ENCODE results near the gene IL1B. TPM values are rescaled to one million over a fixed set of nuclear protein-coding genes. Genes with fewer than 3 reads are reported as not detected.

Gene IL1B
- total RNA-seq, 1 donor from 2014 or later = 0.27 TPM

GRCh38 chr2:112824694-112825085 is 11.9 kb downstream of the IL1B start:
- intact Hi-C loops (cut with micrococcal nuclease) = no loop called here
- peaks cover 4% of the 10 kb centered on the region for H3K27me3 ChIP-seq (ENCODE audit: low read depth)
- DNase-seq = no peak
- no peak for TF ChIP-seq CTCF (IDR thresholded peaks at IDR 0.05; ENCODE audit: borderline replicate concordance)
- H3K4me3 ChIP-seq = no peak overlapping the region
- no peak overlapping the region for H3K27ac ChIP-seq (replicated peaks)
- H3K9me3 ChIP-seq (replicated peaks) = no peaks in the 10 kb centered on the region
- H3K4me1 ChIP-seq = no peaks in the 10 kb centered on the region
- no peaks in the 10 kb centered on the region for H3K36me3 ChIP-seq

GRCh38 chr2:112821682-112822081 is 14.9 kb downstream of the IL1B start:
- DNase-seq = no peak
- no peak overlapping the region for H3K4me3 ChIP-seq
- H3K27me3 ChIP-seq (ENCODE audit: low read depth) = no peaks in the 10 kb centered on the region
- intact Hi-C loops (cut with micrococcal nuclease) = no loop called here
- no peaks in the 10 kb centered on the region for H3K36me3 ChIP-seq
- no peaks in the 10 kb centered on the region for H3K9me3 ChIP-seq (replicated peaks)
- TF ChIP-seq CTCF (IDR thresholded peaks at IDR 0.05; ENCODE audit: borderline replicate concordance) = no peak
- peaks cover 7% of the 10 kb centered on the region for H3K4me1 ChIP-seq
- no peak overlapping the region for H3K27ac ChIP-seq (replicated peaks)

- no peak for DNase-seq
- H3K4me3 ChIP-seq = no peak overlapping the region
- no peaks in the 10 kb centered on the region for H3K27me3 ChIP-seq (ENCODE audit: low read depth)
- TF ChIP-seq CTCF (IDR thresholded peaks at IDR 0.05; ENCODE audit: borderline replicate concordance) = no peak
- H3K36me3 ChIP-seq = no peaks in the 10 kb centered on the region
- H3K9me3 ChIP-seq (replicated peaks) = no peaks in the 10 kb centered on the region
- intact Hi-C loops (cut with micrococcal nuclease) = no loop called here
- no peak overlapping the region for H3K27ac ChIP-seq (replicated peaks)
- peaks cover 7% of the 10 kb centered on the region for H3K4me1 ChIP-seq
Observed at GRCh38 chr2:112821142-112821541, 15.4 kb downstream of the IL1B start.

- intact Hi-C loops (cut with micrococcal nuclease) = no loop called here
- no peaks in the 10 kb centered on the region for H3K27me3 ChIP-seq (ENCODE audit: low read depth)
- peaks cover 7% of the 10 kb centered on the region for H3K4me1 ChIP-seq
- TF ChIP-seq CTCF (IDR thresholded peaks at IDR 0.05; ENCODE audit: borderline replicate concordance) = no peak
- DNase-seq = no peak
- no peaks in the 10 kb centered on the region for H3K9me3 ChIP-seq (replicated peaks)
- no peaks in the 10 kb centered on the region for H3K36me3 ChIP-seq
- H3K27ac ChIP-seq (replicated peaks) = no peak overlapping the region
- no peak overlapping the region for H3K4me3 ChIP-seq
Observed at GRCh38 chr2:112820343-112820742, 16.2 kb downstream of the IL1B start.

- TF ChIP-seq CTCF (IDR thresholded peaks at IDR 0.05; ENCODE audit: borderline replicate concordance) = no peak
- Histone ChIP-seq H3K4me1 (peaks cover 7% of the 10 kb centered on the region), H3K27ac (replicated peaks) (no peak overlapping the region), H3K27me3 (ENCODE audit: low read depth) (no peaks in the 10 kb centered on the region), H3K4me3 (no peak overlapping the region), H3K36me3 (no peaks in the 10 kb centered on the region), H3K9me3 (replicated peaks) (no peaks in the 10 kb centered on the region)
- DNase-seq = no peak
- intact Hi-C loops (cut with micrococcal nuclease) = no loop called here
Observed at GRCh38 chr2:112819081-112819480, 17.5 kb downstream of the IL1B start.
